HG02588 (cell line): ENCODE measurements around the gene YPEL3.

Source experiments
- ATAC-seq: cut with Tn5 transposase; IDR thresholded peaks from one replicate; pipeline ENCODE4 v1.9.1; 2021; ENCODE audit warnings: mild to moderate bottlenecking, moderate library complexity; ENCODE audit not compliant: unreplicated experiment

The YPEL3 gene

GRCh38 chr16:30075503-30076275 lies 20.3 kb downstream of the YPEL3 start, which contains the start of gene PPP4C:
Gene PPP4C (plus strand): TSS chr16:30075994. CDS start chr16:30076378, 384 bp downstream.
- ATAC-seq, result peak; percentile 83

- no peak for ATAC-seq
Measured at GRCh38 chr16:30070490-30070889, 25.5 kb downstream of the YPEL3 start.

GRCh38 chr16:30069611-30070462 lies 26.2 kb downstream of the YPEL3 start:
- ATAC-seq, result no peak

GRCh38 chr16:30068750-30069610 lies 27.0 kb downstream of the YPEL3 start:
- ATAC-seq, result no peak

- no peak for ATAC-seq
Measured at GRCh38 chr16:30068333-30068732, 27.7 kb downstream of the YPEL3 start.

GRCh38 chr16:30067584-30067916 lies 28.5 kb downstream of the YPEL3 start:
- no peak for ATAC-seq

- no peak for ATAC-seq
Measured at GRCh38 chr16:30066761-30067583, 29.0 kb downstream of the YPEL3 start.

GRCh38 chr16:30065943-30066760 lies 29.9 kb downstream of the YPEL3 start:
- no peak for ATAC-seq

GRCh38 chr16:30065102-30065942 lies 30.7 kb downstream of the YPEL3 start, which contains the start of gene ALDOA:
Gene ALDOA (plus strand): TSS chr16:30065760. CDS start chr16:30066898, 1,138 bp downstream.
- peak; percentile 73 for ATAC-seq

- no peak for ATAC-seq
Measured at GRCh38 chr16:30064729-30065101, 31.3 kb downstream of the YPEL3 start.

GRCh38 chr16:30063893-30064728 lies 31.9 kb downstream of the YPEL3 start:
- ATAC-seq, result no peak

GRCh38 chr16:30063278-30063892 lies 32.6 kb downstream of the YPEL3 start:
- no peak for ATAC-seq

GRCh38 chr16:30060836-30061554 lies 35.0 kb downstream of the YPEL3 start:
- no peak for ATAC-seq

- ATAC-seq, result no peak
Measured at GRCh38 chr16:30060346-30060745, 35.7 kb downstream of the YPEL3 start.

- ATAC-seq, result no peak
Measured at GRCh38 chr16:30054959-30055553, 41.0 kb downstream of the YPEL3 start.

GRCh38 chr16:30054451-30054850 lies 41.6 kb downstream of the YPEL3 start:
- no peak for ATAC-seq
